ENCODE results near the gene SH3TC1. TPM values are rescaled to one million over a fixed set of nuclear protein-coding genes. Genes with fewer than 3 reads are reported as not detected.

SH3TC1 gene
- total RNA-seq, 1 experiment from 2014 or later, result 31.6 TPM

Other genes with a start within 250 kb of the SH3TC1 start
- 0.29 and 0.51 TPM in 2 replicates for gene ABLIM2, start 40.5 kb upstream of the SH3TC1 start, total RNA-seq (2014; rRNA removed; shearing (Covaris generic))
- 0.05 TPM in 1 of 2 replicates, not detected in the other for gene HTRA3, start 70.5 kb downstream of the SH3TC1 start, total RNA-seq (2014; rRNA removed; shearing (Covaris generic))
- 11.9 and 15.0 TPM in 2 replicates for gene ACOX3, start 241.4 kb downstream of the SH3TC1 start, total RNA-seq (2014; rRNA removed; shearing (Covaris generic))
- gene TRMT44, start 241.5 kb downstream of the SH3TC1 start, total RNA-seq (2014; rRNA removed; shearing (Covaris generic)), result 6.9 and 9.8 TPM in 2 replicates

Measured in SK-MEL-5 (cell line).